ENCODE results near the gene ACTR8. TPM values are rescaled to one million over a fixed set of nuclear protein-coding genes. Genes with fewer than 3 reads are reported as not detected.

ACTR8 gene
- total RNA-seq, 6 donors from 2014 or later, result 16.2 to 29.7 (median 20.4) TPM

DNA sequence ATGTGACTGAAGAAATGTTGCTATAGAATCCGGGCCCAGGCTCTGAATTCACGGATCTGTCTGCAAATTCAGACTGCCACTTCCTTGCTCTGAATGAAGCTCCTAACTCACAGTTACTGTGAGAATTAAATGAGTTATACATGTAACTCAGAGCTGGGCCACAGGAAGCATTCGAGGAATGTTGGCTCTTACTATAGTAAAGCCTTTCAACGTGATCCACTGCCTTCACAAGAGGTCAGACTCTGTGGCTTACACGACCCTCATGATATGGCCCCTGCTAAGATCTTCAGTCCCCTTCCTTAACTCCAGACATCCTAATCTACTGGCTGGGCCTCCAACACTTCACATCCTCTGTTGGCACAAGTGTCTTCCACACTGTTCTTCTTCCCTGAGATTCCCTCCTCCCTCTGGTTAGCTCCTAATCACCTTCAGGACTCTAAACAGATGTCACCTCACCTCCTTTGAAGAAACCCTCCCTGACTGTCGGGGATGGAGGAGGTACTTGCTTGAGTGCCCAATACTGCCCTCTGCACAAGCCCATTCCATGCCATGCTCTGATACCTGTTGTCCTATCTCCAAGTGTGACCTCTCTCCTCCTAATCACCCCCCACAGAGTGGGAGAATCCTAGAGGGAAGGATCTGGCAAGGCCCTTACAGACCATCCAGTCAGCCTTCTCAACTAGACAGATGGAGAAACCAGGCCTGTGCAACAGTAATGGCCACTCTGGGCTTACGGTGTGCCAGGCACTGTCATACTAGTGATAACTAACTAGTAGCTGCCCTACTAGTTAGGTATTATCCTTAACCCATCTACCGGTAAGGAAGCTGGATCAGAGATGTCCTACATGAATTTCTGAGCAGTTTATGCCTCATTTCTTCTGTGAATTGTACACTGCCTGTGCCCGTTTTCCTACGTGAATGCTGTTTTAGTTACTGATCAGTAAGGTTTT is 1.3 kb downstream of the ACTR8 start:
- TF ChIP-seq EP300 (IDR thresholded peaks at IDR 0.05) (no peak), POLR2A (IDR thresholded peaks at IDR 0.05) (no peak), POLR2AphosphoS5 (IDR thresholded peaks at IDR 0.05) (no peak)
- TF ChIP-seq, protein P1, sequence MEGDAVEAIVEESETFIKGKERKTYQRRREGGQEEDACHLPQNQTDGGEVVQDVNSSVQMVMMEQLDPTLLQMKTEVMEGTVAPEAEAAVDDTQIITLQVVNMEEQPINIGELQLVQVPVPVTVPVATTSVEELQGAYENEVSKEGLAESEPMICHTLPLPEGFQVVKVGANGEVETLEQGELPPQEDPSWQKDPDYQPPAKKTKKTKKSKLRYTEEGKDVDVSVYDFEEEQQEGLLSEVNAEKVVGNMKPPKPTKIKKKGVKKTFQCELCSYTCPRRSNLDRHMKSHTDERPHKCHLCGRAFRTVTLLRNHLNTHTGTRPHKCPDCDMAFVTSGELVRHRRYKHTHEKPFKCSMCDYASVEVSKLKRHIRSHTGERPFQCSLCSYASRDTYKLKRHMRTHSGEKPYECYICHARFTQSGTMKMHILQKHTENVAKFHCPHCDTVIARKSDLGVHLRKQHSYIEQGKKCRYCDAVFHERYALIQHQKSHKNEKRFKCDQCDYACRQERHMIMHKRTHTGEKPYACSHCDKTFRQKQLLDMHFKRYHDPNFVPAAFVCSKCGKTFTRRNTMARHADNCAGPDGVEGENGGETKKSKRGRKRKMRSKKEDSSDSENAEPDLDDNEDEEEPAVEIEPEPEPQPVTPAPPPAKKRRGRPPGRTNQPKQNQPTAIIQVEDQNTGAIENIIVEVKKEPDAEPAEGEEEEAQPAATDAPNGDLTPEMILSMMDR (IDR thresholded peaks at IDR 0.05), result no peak
- Histone ChIP-seq H3K27ac (peak overlapping the region in 1 of 4 donors; percentile 92), H3K27me3 (no peaks in the 10 kb centered on the region), H3K4me1 (peaks cover 9 to 17% (median 13%) of the 10 kb centered on the region in 4 donors), H3K4me3 (peak overlapping the region; percentile 56 to 89 (median 78)), H3K36me3 (peaks cover 29 to 69% (median 45%) of the 10 kb centered on the region in 4 donors), H3K9me3 (no peaks in the 10 kb centered on the region)
- ATAC-seq (ENCODE audit: low FRiP score in 2 of 2) (no peak), DNase-seq (no peak)
- WGBS, 2 donors, result 57 to 66% methylated on average over 10 of the region's 10 CpGs

DNA sequence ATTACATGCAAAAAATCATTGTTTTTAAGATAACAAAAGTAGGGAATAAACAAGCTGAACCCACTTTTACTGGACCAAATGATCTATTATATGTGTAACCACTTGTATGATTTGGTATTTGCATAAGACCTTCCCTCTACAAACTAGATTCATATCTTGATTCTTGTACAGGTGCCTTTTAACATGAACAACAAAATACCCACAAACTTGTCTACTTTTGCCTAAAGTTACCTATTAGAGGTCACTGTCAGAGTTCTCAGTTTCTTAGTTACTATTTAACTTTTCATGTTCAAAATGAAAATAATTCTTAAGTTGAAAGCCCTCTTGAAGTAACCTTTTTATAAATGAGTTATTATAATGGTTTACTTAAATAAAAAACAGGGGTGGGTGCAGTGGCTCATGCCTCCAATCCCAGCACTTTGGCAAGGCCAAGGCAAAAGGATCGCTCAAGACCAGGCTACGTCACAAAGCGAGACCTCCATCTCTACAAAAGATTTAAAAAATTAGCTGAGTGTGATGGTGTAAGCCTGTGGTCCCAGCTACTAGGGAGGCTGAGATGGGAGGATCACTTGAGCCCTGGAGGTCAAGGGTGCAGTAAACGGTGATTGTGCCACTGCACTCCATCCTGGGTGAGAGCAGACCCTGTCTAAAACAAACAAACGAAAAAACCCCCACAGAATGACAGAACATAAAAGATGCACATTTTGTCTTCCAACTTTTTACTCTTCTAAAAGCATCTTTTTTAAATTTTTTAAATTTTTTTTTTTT is 16.0 kb downstream of the ACTR8 start:
- H3K36me3 ChIP-seq, result peaks cover 16 to 96% (median 56%) of the 10 kb centered on the region in 4 donors
- no peak for TF ChIP-seq POLR2AphosphoS5 (IDR thresholded peaks at IDR 0.05)
- TF ChIP-seq, protein P1 (IDR thresholded peaks at IDR 0.05), result no peak

DNA sequence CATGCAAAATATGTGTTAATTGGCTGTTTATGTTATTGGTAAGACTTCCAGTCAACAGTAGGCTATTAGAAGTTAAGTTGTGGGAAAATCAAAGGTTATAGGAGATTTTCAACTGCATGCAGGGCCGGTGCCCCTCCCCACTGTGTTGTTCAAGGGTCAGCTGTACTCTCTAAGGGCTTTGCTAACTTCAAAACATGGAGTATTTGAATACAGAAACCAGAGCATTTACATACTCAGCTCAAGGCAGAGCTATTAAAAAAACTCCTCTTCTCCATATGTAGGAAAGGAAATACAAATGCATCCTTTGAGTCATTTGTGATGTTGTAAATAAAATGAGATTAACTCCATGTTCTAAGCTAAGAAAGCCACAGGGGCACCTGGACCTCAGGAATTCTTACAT is 18.8 kb downstream of the ACTR8 start:
- no peak overlapping the region for H3K4me3 ChIP-seq
- TF ChIP-seq POLR2AphosphoS5 (IDR thresholded peaks at IDR 0.05), result no peak
- TF ChIP-seq POLR2A (IDR thresholded peaks at IDR 0.05), result no peak
- no peak for TF ChIP-seq EP300 (IDR thresholded peaks at IDR 0.05)
- TF ChIP-seq, protein P1 (IDR thresholded peaks at IDR 0.05), result no peak
- peaks cover 6 to 77% (median 30%) of the 10 kb centered on the region in 4 donors for H3K36me3 ChIP-seq

More for the DNA sequence above, 16.0 kb downstream of the ACTR8 start:
- no peaks in the 10 kb centered on the region for H3K9me3 ChIP-seq
- ATAC-seq (ENCODE audit: low FRiP score in 2 of 2) (no peak), DNase-seq (no peak)
- WGBS, 2 donors, result 93 to 95% methylated on average over 5 of the region's 5 CpGs
- no peaks in the 10 kb centered on the region for H3K4me1 ChIP-seq
- no peaks in the 10 kb centered on the region for H3K27me3 ChIP-seq
- H3K4me3 ChIP-seq, result no peak overlapping the region
- no peak overlapping the region for H3K27ac ChIP-seq

DNA sequence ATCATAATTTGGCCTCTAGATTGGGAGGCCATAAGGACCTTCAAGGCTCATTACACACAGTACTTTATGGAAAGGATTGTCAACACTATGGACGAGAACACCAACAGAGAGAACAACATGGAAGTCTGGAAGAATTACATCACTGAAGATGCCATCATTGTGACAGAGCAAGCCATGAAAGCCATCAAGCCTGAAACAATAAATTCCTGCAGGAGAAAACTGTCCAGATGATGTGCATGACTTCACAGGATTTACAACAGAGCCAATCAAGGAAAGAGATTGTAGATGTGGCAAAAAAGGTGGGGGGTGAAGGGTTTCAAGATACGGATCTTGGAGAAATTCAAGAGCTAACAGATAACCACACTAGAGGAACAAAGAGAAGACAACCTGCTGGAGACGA is 19.7 kb downstream of the ACTR8 start:
- H3K27ac ChIP-seq, result no peak overlapping the region
- ATAC-seq (ENCODE audit: low FRiP score in 2 of 2) (no peak), DNase-seq (no peak)
- peaks cover 6 to 68% (median 24%) of the 10 kb centered on the region in 4 donors for H3K36me3 ChIP-seq
- H3K4me3 ChIP-seq, result no peak overlapping the region
- WGBS, 2 donors, result 91 to 97% methylated on average over 3 of the region's 3 CpGs
- no peak for TF ChIP-seq POLR2A (IDR thresholded peaks at IDR 0.05)
- TF ChIP-seq EP300 (IDR thresholded peaks at IDR 0.05), result no peak
- TF ChIP-seq POLR2AphosphoS5 (IDR thresholded peaks at IDR 0.05), result no peak
- TF ChIP-seq, protein P1 (IDR thresholded peaks at IDR 0.05), result no peak
- H3K4me1 ChIP-seq, result no peaks in the 10 kb centered on the region
- H3K27me3 ChIP-seq, result no peaks in the 10 kb centered on the region
- H3K9me3 ChIP-seq, result no peaks in the 10 kb centered on the region

More for the DNA sequence above, 18.8 kb downstream of the ACTR8 start:
- DNase-seq (no peak), ATAC-seq (ENCODE audit: low FRiP score in 2 of 2) (no peak)
- WGBS, 2 donors, result 83 to 93% methylated on average over 1 of the region's 1 CpG
- Histone ChIP-seq H3K9me3 (no peaks in the 10 kb centered on the region), H3K27ac (no peak overlapping the region), H3K4me1 (no peaks in the 10 kb centered on the region), H3K27me3 (no peaks in the 10 kb centered on the region)

Measured in upper lobe of left lung (tissue), 6 donors.